Measurements from ENCODE around the gene CKAP5.

GRCh38 chr11:46874586-46874985 lies 28.5 kb upstream of the CKAP5 start:
- TF ChIP-seq, protein P1, sequence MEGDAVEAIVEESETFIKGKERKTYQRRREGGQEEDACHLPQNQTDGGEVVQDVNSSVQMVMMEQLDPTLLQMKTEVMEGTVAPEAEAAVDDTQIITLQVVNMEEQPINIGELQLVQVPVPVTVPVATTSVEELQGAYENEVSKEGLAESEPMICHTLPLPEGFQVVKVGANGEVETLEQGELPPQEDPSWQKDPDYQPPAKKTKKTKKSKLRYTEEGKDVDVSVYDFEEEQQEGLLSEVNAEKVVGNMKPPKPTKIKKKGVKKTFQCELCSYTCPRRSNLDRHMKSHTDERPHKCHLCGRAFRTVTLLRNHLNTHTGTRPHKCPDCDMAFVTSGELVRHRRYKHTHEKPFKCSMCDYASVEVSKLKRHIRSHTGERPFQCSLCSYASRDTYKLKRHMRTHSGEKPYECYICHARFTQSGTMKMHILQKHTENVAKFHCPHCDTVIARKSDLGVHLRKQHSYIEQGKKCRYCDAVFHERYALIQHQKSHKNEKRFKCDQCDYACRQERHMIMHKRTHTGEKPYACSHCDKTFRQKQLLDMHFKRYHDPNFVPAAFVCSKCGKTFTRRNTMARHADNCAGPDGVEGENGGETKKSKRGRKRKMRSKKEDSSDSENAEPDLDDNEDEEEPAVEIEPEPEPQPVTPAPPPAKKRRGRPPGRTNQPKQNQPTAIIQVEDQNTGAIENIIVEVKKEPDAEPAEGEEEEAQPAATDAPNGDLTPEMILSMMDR (IDR thresholded peaks at IDR 0.05): no peak
- no peak for TF ChIP-seq POLR2A (IDR thresholded peaks at IDR 0.05)
